SU-DHL-6 (cell line): Measurements from ENCODE around the gene IZUMO2.

Experiments
- EZH2phosphoT487 ChIP-seq: fragments of 200-600 bp; sonication (generic), shearing (Covaris generic); conservative IDR thresholded peaks from 2 replicates; pipeline ENCODE4 v1.6.1; 2018; ENCODE audit warnings: mild to moderate bottlenecking, antibody characterized with exemption, low read length, moderate library complexity, mixed read lengths
- TF ChIP-seq, protein P1 (sequence below): fragments of 200-600 bp; sonication (generic); IDR thresholded peaks from one replicate; pipeline ENCODE4 v1.5.1; 2017; ENCODE audit warnings: antibody characterized with exemption, mild to moderate bottlenecking, low read length, moderate library complexity; ENCODE audit not compliant: insufficient read depth, poor library complexity, severe bottlenecking

DNA sequence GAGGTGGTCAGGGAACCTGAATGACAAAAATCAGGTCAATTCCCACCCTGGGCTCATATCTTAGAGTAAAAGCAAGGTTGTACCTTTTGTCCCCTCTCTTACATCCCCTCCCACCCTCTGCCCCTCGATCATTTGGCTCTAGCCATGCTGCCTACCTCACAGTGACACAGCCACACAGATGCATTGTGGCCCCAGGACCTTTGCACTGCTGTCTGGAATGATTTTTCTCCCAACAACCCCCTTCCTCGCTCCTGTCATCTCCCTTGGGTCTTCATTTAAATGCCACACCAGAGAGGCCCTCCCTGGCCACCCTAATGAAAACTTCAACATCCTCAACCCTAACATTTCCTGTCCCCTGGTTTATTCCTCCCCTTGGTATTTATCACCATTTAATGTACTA, 44.6 kb upstream of the IZUMO2 start:
- TF ChIP-seq, protein P1, sequence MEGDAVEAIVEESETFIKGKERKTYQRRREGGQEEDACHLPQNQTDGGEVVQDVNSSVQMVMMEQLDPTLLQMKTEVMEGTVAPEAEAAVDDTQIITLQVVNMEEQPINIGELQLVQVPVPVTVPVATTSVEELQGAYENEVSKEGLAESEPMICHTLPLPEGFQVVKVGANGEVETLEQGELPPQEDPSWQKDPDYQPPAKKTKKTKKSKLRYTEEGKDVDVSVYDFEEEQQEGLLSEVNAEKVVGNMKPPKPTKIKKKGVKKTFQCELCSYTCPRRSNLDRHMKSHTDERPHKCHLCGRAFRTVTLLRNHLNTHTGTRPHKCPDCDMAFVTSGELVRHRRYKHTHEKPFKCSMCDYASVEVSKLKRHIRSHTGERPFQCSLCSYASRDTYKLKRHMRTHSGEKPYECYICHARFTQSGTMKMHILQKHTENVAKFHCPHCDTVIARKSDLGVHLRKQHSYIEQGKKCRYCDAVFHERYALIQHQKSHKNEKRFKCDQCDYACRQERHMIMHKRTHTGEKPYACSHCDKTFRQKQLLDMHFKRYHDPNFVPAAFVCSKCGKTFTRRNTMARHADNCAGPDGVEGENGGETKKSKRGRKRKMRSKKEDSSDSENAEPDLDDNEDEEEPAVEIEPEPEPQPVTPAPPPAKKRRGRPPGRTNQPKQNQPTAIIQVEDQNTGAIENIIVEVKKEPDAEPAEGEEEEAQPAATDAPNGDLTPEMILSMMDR = no peak
- no peak for TF ChIP-seq EZH2phosphoT487
